ENCODE results near the gene BRI3BP.

BRI3BP gene

GRCh38 chr12:125018356-125018755, 24.9 kb downstream of the BRI3BP start:
- Histone ChIP-seq H3K27ac (ENCODE audit: low read length) (no peak overlapping the region), H3K9me2 (replicated peaks; ENCODE audit: insufficient read depth, low read length) (no peaks in the 10 kb centered on the region), H3K36me3 (replicated peaks; ENCODE audit: insufficient read depth, low read length) (no peaks in the 10 kb centered on the region)

GRCh38 chr12:125021096-125021495, 27.7 kb downstream of the BRI3BP start:
- no peaks in the 10 kb centered on the region for H3K9me2 ChIP-seq (replicated peaks; ENCODE audit: insufficient read depth, low read length)
- H3K36me3 ChIP-seq (replicated peaks; ENCODE audit: insufficient read depth, low read length): no peaks in the 10 kb centered on the region
- no peak overlapping the region for H3K4me2 ChIP-seq (ENCODE audit: low read depth, low read length)
- no peak for TF ChIP-seq EZH2 (optimal IDR thresholded peaks at IDR 0.05; ENCODE audit: low read depth, low read length)
- TF ChIP-seq CTCF (IDR thresholded peaks at IDR 0.05; ENCODE audit: low read length): no peak
- no peak for TF ChIP-seq EZH2phosphoT487 (IDR thresholded peaks at IDR 0.05; ENCODE audit: low read length)
- no peaks in the 10 kb centered on the region for H3K4me1 ChIP-seq (ENCODE audit: low read length)
- no peaks in the 10 kb centered on the region for H3K79me2 ChIP-seq (ENCODE audit: low read length)
- H3K9me3 ChIP-seq (replicated peaks; ENCODE audit: insufficient read depth, low read length): no peaks in the 10 kb centered on the region
- H3K4me3 ChIP-seq (ENCODE audit: low read length): no peak overlapping the region
- DNase-seq: no peak
- no peaks in the 10 kb centered on the region for H4K20me1 ChIP-seq (ENCODE audit: insufficient read depth, low read length)
- H3K27ac ChIP-seq (ENCODE audit: low read length): no peak overlapping the region
- H3K27me3 ChIP-seq (replicated peaks; ENCODE audit: insufficient read depth, low read length): no peaks in the 10 kb centered on the region
- no peak overlapping the region for H3K9ac ChIP-seq (ENCODE audit: low read length)
- no peaks in the 10 kb centered on the region for H3F3A ChIP-seq (ENCODE audit: insufficient read depth, low read length)
- H2AFZ ChIP-seq (ENCODE audit: low read length): no peak overlapping the region

More at GRCh38 chr12:125018356-125018755, 24.9 kb downstream of the BRI3BP start:
- Histone ChIP-seq H2AFZ (ENCODE audit: low read length) (no peak overlapping the region), H3K9me3 (replicated peaks; ENCODE audit: insufficient read depth, low read length) (no peaks in the 10 kb centered on the region), H3K9ac (ENCODE audit: low read length) (no peak overlapping the region), H3K79me2 (ENCODE audit: low read length) (no peaks in the 10 kb centered on the region), H3K4me3 (ENCODE audit: low read length) (no peak overlapping the region), H4K20me1 (ENCODE audit: insufficient read depth, low read length) (no peaks in the 10 kb centered on the region), H3K4me2 (ENCODE audit: low read depth, low read length) (no peak overlapping the region), H3F3A (ENCODE audit: insufficient read depth, low read length) (no peaks in the 10 kb centered on the region), H3K27me3 (replicated peaks; ENCODE audit: insufficient read depth, low read length) (no peaks in the 10 kb centered on the region), H3K4me1 (ENCODE audit: low read length) (no peaks in the 10 kb centered on the region)
- TF ChIP-seq CTCF (IDR thresholded peaks at IDR 0.05; ENCODE audit: low read length) (no peak), EZH2 (optimal IDR thresholded peaks at IDR 0.05; ENCODE audit: low read depth, low read length) (no peak), EZH2phosphoT487 (IDR thresholded peaks at IDR 0.05; ENCODE audit: low read length) (no peak)
- DNase-seq: no peak

- Histone ChIP-seq H3K27me3 (replicated peaks; ENCODE audit: insufficient read depth, low read length) (no peaks in the 10 kb centered on the region), H3K9ac (ENCODE audit: low read length) (no peak overlapping the region), H3K9me3 (replicated peaks; ENCODE audit: insufficient read depth, low read length) (no peaks in the 10 kb centered on the region), H3K4me1 (ENCODE audit: low read length) (no peaks in the 10 kb centered on the region), H3F3A (ENCODE audit: insufficient read depth, low read length) (no peaks in the 10 kb centered on the region), H4K20me1 (ENCODE audit: insufficient read depth, low read length) (no peaks in the 10 kb centered on the region), H3K4me3 (ENCODE audit: low read length) (no peak overlapping the region), H3K36me3 (replicated peaks; ENCODE audit: insufficient read depth, low read length) (no peaks in the 10 kb centered on the region), H3K9me2 (replicated peaks; ENCODE audit: insufficient read depth, low read length) (no peaks in the 10 kb centered on the region), H2AFZ (ENCODE audit: low read length) (no peak overlapping the region), H3K27ac (ENCODE audit: low read length) (no peak overlapping the region), H3K79me2 (ENCODE audit: low read length) (no peaks in the 10 kb centered on the region), H3K4me2 (ENCODE audit: low read depth, low read length) (no peak overlapping the region)
- DNase-seq: no peak
- no peak for TF ChIP-seq EZH2 (optimal IDR thresholded peaks at IDR 0.05; ENCODE audit: low read depth, low read length)
These were observed 28.3 kb downstream of the BRI3BP start for GRCh38 chr12:125021771-125022170.

- no peaks in the 10 kb centered on the region for H3K9me2 ChIP-seq (replicated peaks; ENCODE audit: insufficient read depth, low read length)
- no peak for DNase-seq
- no peak overlapping the region for H3K4me3 ChIP-seq (ENCODE audit: low read length)
- TF ChIP-seq CTCF (IDR thresholded peaks at IDR 0.05; ENCODE audit: low read length) (no peak), EZH2phosphoT487 (IDR thresholded peaks at IDR 0.05; ENCODE audit: low read length) (no peak), EZH2 (optimal IDR thresholded peaks at IDR 0.05; ENCODE audit: low read depth, low read length) (no peak)
- no peaks in the 10 kb centered on the region for H3K36me3 ChIP-seq (replicated peaks; ENCODE audit: insufficient read depth, low read length)
- no peaks in the 10 kb centered on the region for H4K20me1 ChIP-seq (ENCODE audit: insufficient read depth, low read length)
- H3K79me2 ChIP-seq (ENCODE audit: low read length): no peaks in the 10 kb centered on the region
- no peak overlapping the region for H3K4me2 ChIP-seq (ENCODE audit: low read depth, low read length)
- no peaks in the 10 kb centered on the region for H3F3A ChIP-seq (ENCODE audit: insufficient read depth, low read length)
- H3K4me1 ChIP-seq (ENCODE audit: low read length): no peaks in the 10 kb centered on the region
- H3K27me3 ChIP-seq (replicated peaks; ENCODE audit: insufficient read depth, low read length): no peaks in the 10 kb centered on the region
- H3K9ac ChIP-seq (ENCODE audit: low read length): no peak overlapping the region
- H3K9me3 ChIP-seq (replicated peaks; ENCODE audit: insufficient read depth, low read length): no peaks in the 10 kb centered on the region
- H2AFZ ChIP-seq (ENCODE audit: low read length): no peak overlapping the region
- no peak overlapping the region for H3K27ac ChIP-seq (ENCODE audit: low read length)
These were observed 29.6 kb downstream of the BRI3BP start for GRCh38 chr12:125023065-125023464.

All from MM.1S (cell line).